HepG2 (cell line): ENCODE results near the gene ZIC2. TPM values are rescaled to one million over a fixed set of nuclear protein-coding genes. Genes with fewer than 3 reads are reported as not detected.

Experiments
- ATAC-seq: fragments of 200-7000 bp; cut with Tn5 transposase; 3 replicates; pipeline ENCODE4 v1.9.1; 2020; ENCODE audit warnings: mild to moderate bottlenecking, moderate library complexity
- BruUV-seq: library from RNA; stranded (reverse); fragments of 400-500 nt; replicated peaks from 2 replicates; lab custom pipeline; 2021; lab: Mats Ljungman, UMichigan
- CTCF ChIA-PET: fragments of 300-600 bp; formaldehyde crosslinking; extraction: SDS; loops from one replicate; lab custom pipeline; 2021; ENCODE audit warnings: low total read pairs, inconsistent platforms, low intra/inter-chr PET ratio; lab: Yijun Ruan, JAX
- POLR2A ChIA-PET: fragments of 350-600 bp; sonication (Branson Sonifier 250); formaldehyde crosslinking; loops from one replicate; lab custom pipeline; 2020; ENCODE audit warnings: antibody characterized with exemption, inconsistent platforms; lab: Yijun Ruan, JAX
- DNase-seq: peaks from one replicate; pipeline ENCODE4 v3.0.0-alpha.2; 2015; ENCODE audit warnings: low spot score
- FAIRE-seq: peaks from 3 replicates; lab custom pipeline; 2011; peaks lifted over from hg19 to GRCh38; lab: Jason Lieb, UNC
- H2AFZ ChIP-seq: one replicate; pipeline ENCODE4 v1.6.1; 2011; ENCODE audit warnings: low read length, inconsistent platforms
- H3K27ac ChIP-seq: fragments of 300-600 bp; 3 replicates; pipeline ENCODE4 v1.8.0; 2011; ENCODE audit warnings: mixed run types, mild to moderate bottlenecking, mixed read lengths, low read length, inconsistent platforms; ENCODE audit not compliant: insufficient read depth; ENCODE audit errors: extremely low read length
- H3K27me3 ChIP-seq, 2 experiments: fragments of 200-600 bp in 1 of 2; 2 replicates in 1 of 2; 3 replicates in 1 of 2; pipeline versions ENCODE4 v1.6.0 to v1.8.0; 2011; ENCODE audit warnings: low read length in 2 of 2, mild to moderate bottlenecking in 2 of 2, moderate library complexity in 2 of 2, inconsistent platforms in 1 of 2; ENCODE audit not compliant: insufficient read depth in 2 of 2, control insufficient read depth in 1 of 2
- H3K36me3 ChIP-seq, 2 experiments: fragments of 200-600 bp in 1 of 2; replicated peaks in 1 of 2; 2 replicates in 1 of 2; 3 replicates in 1 of 2; pipeline versions ENCODE4 v1.5.1 to v1.8.0; 2011; ENCODE audit warnings: low read length in 2 of 2, inconsistent platforms in 1 of 2; ENCODE audit not compliant: insufficient read depth in 2 of 2, control insufficient read depth in 1 of 2
- H3K4me1 ChIP-seq: 2 replicates; pipeline ENCODE4 v1.5.1; 2012; ENCODE audit warnings: low read length, inconsistent platforms; ENCODE audit not compliant: insufficient read depth
- H3K4me2 ChIP-seq: 2 replicates; pipeline ENCODE4 v1.6.0; 2011; ENCODE audit warnings: low read depth, low read length, inconsistent platforms
- H3K4me3 ChIP-seq, 3 experiments: fragments of 200-600 bp in 1 of 3; sonication (generic), shearing (Covaris generic) in 1 of 3; replicated peaks in 1 of 3; 2 replicates each; pipeline ENCODE4 v1.5.1; 2011 to 2016; ENCODE audit warnings: low read length in 3 of 3, inconsistent platforms in 2 of 3, low read depth in 2 of 3, mild to moderate bottlenecking in 2 of 3, control low read depth in 1 of 3, mixed read lengths in 1 of 3; ENCODE audit not compliant: insufficient read depth in 1 of 3
- H3K79me2 ChIP-seq: one replicate; pipeline ENCODE4 v1.6.1; 2011; ENCODE audit warnings: low read length, inconsistent platforms; ENCODE audit not compliant: insufficient read depth
- H3K9ac ChIP-seq: 2 replicates; pipeline ENCODE4 v1.6.0; 2011; ENCODE audit warnings: mild to moderate bottlenecking, low read depth, low read length, inconsistent platforms; ENCODE audit not compliant: insufficient read depth
- H3K9me3 ChIP-seq: 2 replicates; pipeline ENCODE4 v1.5.1; 2012; ENCODE audit warnings: mild to moderate bottlenecking, low read length
- H4K20me1 ChIP-seq: 2 replicates; pipeline ENCODE4 v1.6.0; 2011; ENCODE audit warnings: inconsistent platforms, mild to moderate bottlenecking, low read length, moderate library complexity; ENCODE audit not compliant: insufficient read depth
- ATRX ChIP-seq: sonication (generic); formaldehyde crosslinking; IDR thresholded peaks from 2 replicates; pipeline ENCODE4 v1.4.0; 2020; ENCODE audit warnings: missing genetic modification reagents, borderline replicate concordance
- BORCS8-MEF2B ChIP-seq: sonication (generic); formaldehyde crosslinking; IDR thresholded peaks from 2 replicates; pipeline ENCODE4 v1.8.0; 2022; ENCODE audit warnings: mild to moderate bottlenecking, missing genetic modification reagents
- FOXJ3 ChIP-seq: sonication (generic); formaldehyde crosslinking; IDR thresholded peaks from 2 replicates; pipeline ENCODE4 v1.4.0; 2020; ENCODE audit warnings: missing genetic modification reagents, mild to moderate bottlenecking, borderline replicate concordance
- HDAC6 ChIP-seq: fragments of 200-600 bp; sonication (generic); IDR thresholded peaks from 2 replicates; pipeline ENCODE4 v1.7.0; 2017; ENCODE audit warnings: mild to moderate bottlenecking, antibody characterized with exemption, low read length, low read depth
- ISX ChIP-seq: sonication (generic); formaldehyde crosslinking; conservative IDR thresholded peaks from 2 replicates; pipeline ENCODE4 v1.5.0; 2020; ENCODE audit warnings: missing genetic modification reagents
- NFYC ChIP-seq: IDR thresholded peaks from 2 replicates; pipeline ENCODE4 v1.6.1; 2016; ENCODE audit warnings: missing genetic modification reagents, missing compliant biosample characterization
- PHB2 ChIP-seq: fragments of 450-650 bp; IDR thresholded peaks from 2 replicates; pipeline ENCODE4 v1.6.1; 2018; ENCODE audit not compliant: partially characterized antibody
- RBAK ChIP-seq: sonication (generic); formaldehyde crosslinking; IDR thresholded peaks from 2 replicates; pipeline ENCODE4 v1.5.1; 2020; ENCODE audit warnings: mild to moderate bottlenecking, missing genetic modification reagents
- RORA ChIP-seq: sonication (generic); formaldehyde crosslinking; IDR thresholded peaks from 2 replicates; pipeline ENCODE4 v1.5.0; 2020; ENCODE audit warnings: mild to moderate bottlenecking, missing genetic modification reagents, moderate library complexity
- ZNF644 ChIP-seq: IDR thresholded peaks from 2 replicates; pipeline ENCODE4 v1.6.1; 2016; ENCODE audit warnings: low read depth
- WGBS: methylation state at CpG from one replicate; pipeline ENCODE4 v1.1.6; 2017; ENCODE audit warnings: low lambda C conversion rate; 5-methylcytosine and 5-hydroxymethylcytosine counted together
- in situ Hi-C: cut with HindIII; loops from 2 replicates; pipeline ENCODE4 v1.10.0; 2017; ENCODE audit warnings: low pct_unique_long_range_greater_than_20kb; ENCODE audit not compliant: extremely low pct_ligation_motif_present
- intact Hi-C: fragments of 100-400 bp; cut with micrococcal nuclease; formaldehyde crosslinking; loops from one replicate; pipeline ENCODE4 v1.10.0; 2022; ENCODE audit not compliant: unreplicated experiment
- polyA plus RNA-seq, 8 experiments: library from polyadenylated mRNA; depleted of rRNA in 3 of 8; stranded (reverse) in 7 of 8; unstranded in 1 of 8; fragments of >200 nt; fragmentation: Illumina TruSeq in 4 of 8; extraction: Trizol in 4 of 8; gene quantifications; 2 replicates each; pipeline versions ENCODE4 v1.2.1 to v1.2.3, GENCODE V29; 2011 to 2016; ENCODE audit warnings: low read depth in 4 of 8, missing spikeins in 1 of 8, mixed read lengths in 1 of 8; ENCODE audit not compliant: insufficient read depth in 1 of 8
- total RNA-seq, 5 experiments: library from RNA; depleted of rRNA; stranded (reverse); fragments of >200 nt; fragmentation: Illumina TruSeq; extraction: Trizol; gene quantifications; 2 replicates each; pipeline ENCODE4 v1.2.3, GENCODE V29; 2016; ENCODE audit warnings: low read depth in 1 of 5
- TF ChIP-seq, protein P1 (sequence below): sonication (generic); formaldehyde crosslinking; conservative IDR thresholded peaks from 2 replicates; pipeline ENCODE4 v1.8.1; 2023; ENCODE audit warnings: missing genetic modification reagents
- TF ChIP-seq, protein P2 (sequence below): sonication (generic); formaldehyde crosslinking; IDR thresholded peaks from 2 replicates; pipeline ENCODE4 v1.5.0; 2020; ENCODE audit warnings: mild to moderate bottlenecking, missing genetic modification reagents
- TF ChIP-seq, protein P3 (sequence below): IDR thresholded peaks from 2 replicates; pipeline ENCODE4 v1.6.1; 2018; ENCODE audit warnings: missing genetic modification reagents
- TF ChIP-seq, protein P4 (sequence below): sonication (generic); formaldehyde crosslinking; IDR thresholded peaks from 2 replicates; pipeline ENCODE4 v1.5.1; 2020; ENCODE audit warnings: mild to moderate bottlenecking, missing genetic modification reagents, borderline replicate concordance

ZIC2 gene
- total and polyA plus RNA-seq, 2 of the 13 experiments (the other 11 are each of a cell fraction or from before 2014, with no cell fraction given): 0.13 TPM; not detected in 1

DNA sequence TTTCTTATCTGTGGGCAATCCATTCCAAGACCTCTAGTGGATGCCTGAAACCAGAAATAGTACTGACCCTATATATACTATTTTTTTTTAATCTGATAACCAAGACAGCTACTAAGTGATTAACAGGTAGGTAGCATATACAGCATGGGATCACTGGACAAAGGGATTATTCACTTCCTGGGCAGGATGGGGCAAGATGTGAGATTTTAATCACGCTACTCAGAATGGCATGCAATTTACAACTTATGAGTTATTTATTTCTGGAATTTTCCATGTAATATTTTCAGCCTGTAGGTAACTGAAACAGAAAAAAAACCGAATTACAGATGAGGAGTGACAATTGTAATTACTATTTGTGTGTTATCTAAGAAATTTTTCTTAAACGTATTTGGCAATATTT lies 41.2 kb downstream of the ZIC2 start:
- FAIRE-seq: no peak
- Histone ChIP-seq H3K79me2 (no peaks in the 10 kb centered on the region), H3K4me3 (no peak overlapping the region), H4K20me1 (no peaks in the 10 kb centered on the region), H3K9me3 (no peaks in the 10 kb centered on the region), H3K27me3 (no peaks in the 10 kb centered on the region), H3K4me1 (peaks cover 39% of the 10 kb centered on the region), H3K36me3 (no peaks in the 10 kb centered on the region), H3K9ac (no peak overlapping the region), H3K27ac (no peak overlapping the region), H3K4me2 (no peak overlapping the region), H2AFZ (no peak overlapping the region)
- POLR2A ChIA-PET: no interaction called here
- WGBS: 32% methylated on average over 3 of the region's 3 CpGs
- ATAC-seq: no peak
- in situ Hi-C loops (no loop called here), intact Hi-C loops (no loop called here)
- no peak for DNase-seq
- CTCF ChIA-PET: no interaction called here
- TF ChIP-seq FOXJ3 (CRISPR knock-in tag) (no peak), ATRX (CRISPR knock-in tag) (no peak), HDAC6 (no peak), ISX (CRISPR knock-in tag) (no peak)
- TF ChIP-seq, protein P1, sequence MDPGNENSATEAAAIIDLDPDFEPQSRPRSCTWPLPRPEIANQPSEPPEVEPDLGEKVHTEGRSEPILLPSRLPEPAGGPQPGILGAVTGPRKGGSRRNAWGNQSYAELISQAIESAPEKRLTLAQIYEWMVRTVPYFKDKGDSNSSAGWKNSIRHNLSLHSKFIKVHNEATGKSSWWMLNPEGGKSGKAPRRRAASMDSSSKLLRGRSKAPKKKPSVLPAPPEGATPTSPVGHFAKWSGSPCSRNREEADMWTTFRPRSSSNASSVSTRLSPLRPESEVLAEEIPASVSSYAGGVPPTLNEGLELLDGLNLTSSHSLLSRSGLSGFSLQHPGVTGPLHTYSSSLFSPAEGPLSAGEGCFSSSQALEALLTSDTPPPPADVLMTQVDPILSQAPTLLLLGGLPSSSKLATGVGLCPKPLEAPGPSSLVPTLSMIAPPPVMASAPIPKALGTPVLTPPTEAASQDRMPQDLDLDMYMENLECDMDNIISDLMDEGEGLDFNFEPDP (CRISPR knock-in tag): no peak
- BruUV-seq: no TSS peak

DNA sequence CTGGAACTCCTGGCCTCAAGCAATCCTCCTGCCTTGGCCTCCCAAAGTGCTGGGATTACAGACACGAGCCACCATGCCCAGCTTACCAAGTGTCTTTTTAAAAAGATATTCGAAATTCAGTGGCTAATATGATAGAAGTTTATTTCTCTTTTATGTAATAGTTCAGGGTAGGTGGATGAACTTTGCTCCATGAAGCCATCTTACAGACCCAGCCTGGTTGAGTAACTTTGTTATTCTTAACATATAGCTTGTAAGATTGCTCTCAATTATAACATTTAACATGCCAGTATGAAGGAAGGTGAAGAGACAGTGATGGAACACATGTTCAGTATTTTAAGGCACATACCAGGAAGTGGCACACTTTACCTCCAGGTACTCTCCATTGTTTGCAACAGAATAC lies 42.4 kb downstream of the ZIC2 start:
- Histone ChIP-seq H2AFZ (peak overlapping the region; percentile 72), H3K4me1 (peaks cover 35% of the 10 kb centered on the region), H3K9me3 (no peaks in the 10 kb centered on the region), H4K20me1 (no peaks in the 10 kb centered on the region), H3K27ac (no peak overlapping the region), H3K27me3 (no peaks in the 10 kb centered on the region), H3K79me2 (no peaks in the 10 kb centered on the region), H3K9ac (no peak overlapping the region), H3K4me3 (no peak overlapping the region), H3K36me3 (no peaks in the 10 kb centered on the region), H3K4me2 (peak overlapping the region; percentile 27; the same call in 1 of the 2 replicates)
- WGBS: 23% methylated on average over 2 of the region's 2 CpGs
- FAIRE-seq (no peak), ATAC-seq (no peak), DNase-seq (no peak)
- BruUV-seq: no TSS peak
- CTCF ChIA-PET: no interaction called here
- in situ Hi-C loops (no loop called here), intact Hi-C loops (no loop called here)
- POLR2A ChIA-PET: no interaction called here
- no peak for TF ChIP-seq NFYC
- TF ChIP-seq, protein P2, sequence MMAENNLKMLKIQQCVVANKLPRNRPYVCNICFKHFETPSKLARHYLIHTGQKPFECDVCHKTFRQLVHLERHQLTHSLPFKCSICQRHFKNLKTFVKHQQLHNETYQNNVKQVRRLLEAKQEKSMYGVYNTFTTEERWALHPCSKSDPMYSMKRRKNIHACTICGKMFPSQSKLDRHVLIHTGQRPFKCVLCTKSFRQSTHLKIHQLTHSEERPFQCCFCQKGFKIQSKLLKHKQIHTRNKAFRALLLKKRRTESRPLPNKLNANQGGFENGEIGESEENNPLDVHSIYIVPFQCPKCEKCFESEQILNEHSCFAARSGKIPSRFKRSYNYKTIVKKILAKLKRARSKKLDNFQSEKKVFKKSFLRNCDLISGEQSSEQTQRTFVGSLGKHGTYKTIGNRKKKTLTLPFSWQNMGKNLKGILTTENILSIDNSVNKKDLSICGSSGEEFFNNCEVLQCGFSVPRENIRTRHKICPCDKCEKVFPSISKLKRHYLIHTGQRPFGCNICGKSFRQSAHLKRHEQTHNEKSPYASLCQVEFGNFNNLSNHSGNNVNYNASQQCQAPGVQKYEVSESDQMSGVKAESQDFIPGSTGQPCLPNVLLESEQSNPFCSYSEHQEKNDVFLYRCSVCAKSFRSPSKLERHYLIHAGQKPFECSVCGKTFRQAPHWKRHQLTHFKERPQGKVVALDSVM: peak; percentile 53
- no peak for TF ChIP-seq RORA (CRISPR knock-in tag)
- no peak for TF ChIP-seq BORCS8-MEF2B (CRISPR knock-in tag)
- TF ChIP-seq ZNF644 (CRISPR knock-in tag): peak; percentile 42; the same call in 1 of the 2 replicates
- TF ChIP-seq PHB2: no peak
- TF ChIP-seq, protein P3, sequence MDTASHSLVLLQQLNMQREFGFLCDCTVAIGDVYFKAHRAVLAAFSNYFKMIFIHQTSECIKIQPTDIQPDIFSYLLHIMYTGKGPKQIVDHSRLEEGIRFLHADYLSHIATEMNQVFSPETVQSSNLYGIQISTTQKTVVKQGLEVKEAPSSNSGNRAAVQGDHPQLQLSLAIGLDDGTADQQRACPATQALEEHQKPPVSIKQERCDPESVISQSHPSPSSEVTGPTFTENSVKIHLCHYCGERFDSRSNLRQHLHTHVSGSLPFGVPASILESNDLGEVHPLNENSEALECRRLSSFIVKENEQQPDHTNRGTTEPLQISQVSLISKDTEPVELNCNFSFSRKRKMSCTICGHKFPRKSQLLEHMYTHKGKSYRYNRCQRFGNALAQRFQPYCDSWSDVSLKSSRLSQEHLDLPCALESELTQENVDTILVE (CRISPR knock-in tag): no peak
- TF ChIP-seq, protein P4, sequence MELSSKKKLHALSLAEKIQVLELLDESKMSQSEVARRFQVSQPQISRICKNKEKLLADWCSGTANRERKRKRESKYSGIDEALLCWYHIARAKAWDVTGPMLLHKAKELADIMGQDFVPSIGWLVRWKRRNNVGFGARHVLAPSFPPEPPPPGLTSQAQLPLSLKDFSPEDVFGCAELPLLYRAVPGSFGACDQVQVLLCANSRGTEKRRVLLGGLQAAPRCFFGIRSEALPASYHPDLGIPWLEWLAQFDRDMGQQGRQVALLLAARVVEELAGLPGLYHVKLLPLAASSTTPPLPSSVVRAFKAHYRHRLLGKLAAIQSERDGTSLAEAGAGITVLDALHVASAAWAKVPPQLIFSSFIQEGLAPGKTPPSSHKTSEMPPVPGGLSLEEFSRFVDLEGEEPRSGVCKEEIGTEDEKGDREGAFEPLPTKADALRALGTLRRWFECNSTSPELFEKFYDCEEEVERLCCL (CRISPR knock-in tag): no peak
- TF ChIP-seq RBAK (CRISPR knock-in tag): no peak
